Raji (cell line): ENCODE data around the gene MCOLN3.

Experiments used
- POLR2A ChIP-seq: IDR thresholded peaks from 2 replicates; pipeline ENCODE4 v1.6.1; 2011; ENCODE audit warnings: low read depth, low read length, control low read depth; ENCODE audit not compliant: insufficient read depth

Gene MCOLN3

DNA sequence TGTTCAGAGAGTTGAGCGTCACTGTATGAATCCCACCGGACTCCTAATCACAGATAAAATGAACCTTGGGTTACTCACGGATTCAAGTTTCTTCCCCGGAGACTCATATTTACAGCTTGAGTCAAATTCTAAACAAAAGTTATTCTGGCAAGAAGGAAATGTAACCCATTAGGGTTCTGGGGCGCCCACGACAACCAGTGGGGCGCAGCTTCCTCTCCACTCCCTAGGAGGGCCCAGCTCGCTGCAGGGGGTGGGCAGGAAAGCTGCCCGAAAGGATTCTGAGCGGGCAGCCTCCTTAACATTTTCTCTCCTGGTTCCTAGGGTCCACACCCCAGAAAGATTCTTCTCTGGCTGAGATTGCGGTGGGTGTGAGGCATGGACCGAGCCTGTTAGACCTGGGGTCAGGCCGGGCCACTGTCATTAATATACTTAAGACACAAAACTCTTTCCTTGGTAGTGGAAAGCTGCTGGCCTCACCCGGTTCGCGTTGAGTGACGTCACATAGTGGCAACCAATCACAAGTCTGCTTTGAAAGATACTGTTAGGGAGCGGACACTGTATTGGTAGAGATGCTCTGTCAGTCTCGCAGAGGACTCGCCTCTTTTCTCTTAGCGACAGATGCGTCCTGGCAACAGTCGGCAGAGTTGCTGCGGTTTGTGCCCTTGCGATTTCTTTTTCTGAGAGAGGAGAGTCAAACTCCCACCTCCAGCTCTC lies 13.6 kb upstream of the MCOLN3 start:
- TF ChIP-seq POLR2A, result no peak

DNA sequence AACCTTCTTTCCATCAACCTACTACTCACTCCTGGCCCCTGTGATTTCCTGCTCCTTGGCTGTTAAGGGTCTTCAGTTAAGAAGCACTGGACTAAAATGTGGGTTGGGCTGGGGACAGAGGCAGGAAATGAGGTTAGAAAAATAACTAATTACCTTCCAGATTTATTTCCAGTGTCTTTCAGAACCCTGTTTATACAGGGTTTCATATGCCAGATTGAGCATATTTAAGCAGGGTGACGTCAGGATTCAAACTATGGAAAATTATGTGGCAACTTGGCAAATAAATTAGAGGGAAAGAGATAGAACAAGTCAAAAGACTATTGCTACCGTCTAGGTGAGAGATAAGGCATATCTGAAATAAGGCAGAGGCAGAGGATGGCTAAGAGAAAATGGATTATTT lies 11.7 kb upstream of the MCOLN3 start:
- TF ChIP-seq POLR2A, result no peak

DNA sequence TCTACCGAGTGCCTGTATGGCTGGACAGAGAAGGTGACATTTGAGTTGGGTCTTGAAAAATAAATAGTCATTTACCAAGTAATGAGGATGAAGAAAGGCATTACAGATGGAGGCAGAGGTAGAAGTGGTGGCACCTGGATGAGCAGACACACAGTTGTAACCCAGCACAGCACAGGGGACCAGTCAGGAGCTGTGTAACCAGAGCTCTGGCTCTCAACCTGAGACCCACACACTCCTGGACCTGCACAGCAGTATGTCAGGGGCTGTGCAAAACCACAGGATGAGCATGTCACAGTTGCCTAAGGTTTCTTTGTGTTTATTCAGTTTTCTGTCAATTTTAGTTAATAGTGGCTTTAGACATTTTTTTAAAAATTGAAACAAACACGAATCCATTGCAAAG lies 11.3 kb upstream of the MCOLN3 start:
- TF ChIP-seq POLR2A, result no peak

DNA sequence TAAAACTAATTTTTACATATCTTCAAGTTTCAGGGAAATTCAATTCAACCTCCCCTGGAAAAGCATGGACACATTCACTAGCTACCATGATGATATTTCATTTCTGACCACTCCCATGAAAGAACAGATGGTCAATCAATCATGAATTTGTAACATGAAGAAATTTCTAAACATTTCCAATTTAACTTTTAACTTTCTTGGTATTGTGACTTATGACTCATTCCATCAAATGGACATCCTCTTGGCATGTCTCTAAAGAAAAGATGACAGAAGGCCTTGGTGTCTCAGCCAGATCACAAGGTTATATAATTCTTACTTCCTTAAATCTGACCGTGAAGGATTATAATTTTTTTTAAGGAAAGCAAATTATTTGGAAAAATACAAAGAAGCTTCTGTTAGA lies 10.5 kb upstream of the MCOLN3 start:
- no peak for TF ChIP-seq POLR2A

DNA sequence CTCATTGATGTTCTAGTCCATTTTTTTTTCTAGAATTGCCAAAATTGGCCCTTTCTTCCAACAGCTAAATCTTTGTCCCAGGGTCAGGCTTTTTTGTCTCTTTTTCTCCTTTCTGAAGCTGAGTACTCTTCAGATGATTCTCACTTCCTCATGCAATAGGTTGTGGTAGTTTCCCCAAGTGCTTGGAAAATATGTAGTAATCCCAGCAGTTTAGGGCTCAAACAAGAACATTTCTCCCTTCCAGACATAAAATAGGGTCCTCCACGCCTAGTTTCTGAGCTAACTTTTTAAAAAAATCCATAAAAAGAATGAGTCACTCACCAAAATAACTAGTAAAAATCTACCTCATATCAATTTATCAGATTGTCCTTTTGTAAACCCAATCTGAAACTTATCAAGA lies 10.0 kb upstream of the MCOLN3 start:
- TF ChIP-seq POLR2A, result no peak

DNA sequence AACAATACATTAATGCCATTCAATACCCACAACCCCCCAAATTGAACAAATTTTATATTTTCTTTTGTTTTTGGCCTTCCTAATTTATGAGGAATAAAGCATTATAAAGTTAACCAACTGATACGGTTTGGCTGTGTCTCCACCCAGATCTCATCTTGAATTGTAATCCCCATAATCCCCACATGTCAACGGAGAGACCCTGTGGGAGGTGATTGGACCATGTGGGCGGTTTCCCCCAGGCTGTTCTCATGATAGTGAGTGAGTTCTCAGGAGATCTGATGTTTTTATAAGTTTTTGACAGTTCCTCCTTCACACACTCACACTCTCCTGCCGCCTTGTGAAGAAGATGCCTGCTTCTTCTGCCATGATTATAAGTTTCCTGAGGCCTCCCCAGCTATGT lies 6.4 kb upstream of the MCOLN3 start:
- no peak for TF ChIP-seq POLR2A

DNA sequence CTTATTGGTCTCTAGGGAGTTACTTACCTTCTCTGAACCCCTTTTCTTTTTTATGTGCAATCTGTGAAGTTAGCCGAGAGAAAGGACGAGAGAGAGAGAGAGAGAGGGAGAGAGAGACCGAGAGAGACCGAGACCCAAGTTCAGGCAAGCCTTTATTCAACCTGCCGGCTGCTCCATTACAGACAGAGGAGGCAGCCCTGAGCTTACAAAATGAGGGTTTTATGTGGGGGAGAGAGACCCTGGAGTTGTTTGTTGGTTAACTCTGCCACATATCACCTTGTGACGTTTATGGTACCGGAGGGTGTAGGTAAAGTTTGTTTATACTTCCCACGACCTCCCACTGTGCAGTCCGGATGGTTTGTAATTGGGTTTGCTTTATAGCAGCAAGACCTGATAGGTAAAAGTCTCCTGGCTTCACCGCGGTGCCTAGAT lies 1.5 kb upstream of the MCOLN3 start:
- TF ChIP-seq POLR2A, result no peak

DNA sequence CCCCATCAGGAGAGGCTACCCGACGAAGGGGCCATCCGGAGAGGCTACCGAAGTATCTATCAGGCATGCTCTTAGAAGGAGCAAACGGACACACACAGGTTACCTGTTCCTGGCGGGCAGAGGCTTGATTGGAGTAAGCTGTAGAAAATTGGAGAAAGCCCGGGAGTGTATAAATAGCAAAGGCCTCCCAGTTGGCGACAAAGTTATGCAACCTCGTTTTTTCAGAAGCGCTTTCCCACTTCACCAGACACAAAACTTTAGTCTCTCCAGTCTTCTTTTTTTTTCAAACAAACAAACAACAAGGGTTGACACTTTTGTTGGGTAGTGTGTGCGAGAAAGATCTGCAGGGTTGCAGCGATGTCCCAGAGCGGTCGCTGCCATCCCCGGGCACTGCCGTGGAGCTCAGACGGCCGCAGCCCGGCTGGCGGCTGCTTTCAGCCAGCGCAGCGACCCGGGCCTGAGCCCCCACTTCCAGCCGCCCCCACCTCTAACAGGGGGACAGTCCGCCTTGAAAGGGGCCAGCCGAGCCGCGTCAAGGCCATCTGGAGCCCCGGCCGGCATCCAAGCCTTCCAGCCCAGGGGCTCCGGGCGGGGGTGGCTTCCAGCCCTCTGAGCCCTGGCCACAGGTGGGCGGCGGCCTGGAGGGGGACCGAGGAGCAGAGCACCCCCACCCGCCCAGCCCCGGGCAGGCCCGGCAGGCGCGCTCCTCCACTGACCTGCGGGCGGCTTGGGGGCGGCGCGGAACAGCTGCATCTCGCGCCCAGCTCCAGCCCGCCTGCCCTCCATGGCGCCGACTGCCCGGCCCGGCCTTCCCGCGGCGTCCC lies 616 bp downstream of the MCOLN3 start:
- no peak for TF ChIP-seq POLR2A

DNA sequence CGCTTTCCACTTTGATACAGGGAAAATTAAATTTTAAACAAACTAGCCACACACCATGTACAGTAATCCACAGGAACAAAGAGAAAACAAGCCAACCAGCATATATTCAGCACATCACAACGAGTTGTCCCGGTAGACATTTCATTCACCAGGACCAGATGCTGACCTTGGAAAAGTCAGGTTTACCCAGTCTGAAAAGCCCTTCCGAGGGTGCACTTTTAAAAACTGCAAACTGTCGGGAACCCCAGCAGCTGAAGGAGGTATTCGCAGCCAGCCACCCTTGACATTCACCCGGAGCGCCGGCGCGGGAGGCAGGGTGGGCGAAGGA lies 1.2 kb downstream of the MCOLN3 start:
- TF ChIP-seq POLR2A, result no peak

DNA sequence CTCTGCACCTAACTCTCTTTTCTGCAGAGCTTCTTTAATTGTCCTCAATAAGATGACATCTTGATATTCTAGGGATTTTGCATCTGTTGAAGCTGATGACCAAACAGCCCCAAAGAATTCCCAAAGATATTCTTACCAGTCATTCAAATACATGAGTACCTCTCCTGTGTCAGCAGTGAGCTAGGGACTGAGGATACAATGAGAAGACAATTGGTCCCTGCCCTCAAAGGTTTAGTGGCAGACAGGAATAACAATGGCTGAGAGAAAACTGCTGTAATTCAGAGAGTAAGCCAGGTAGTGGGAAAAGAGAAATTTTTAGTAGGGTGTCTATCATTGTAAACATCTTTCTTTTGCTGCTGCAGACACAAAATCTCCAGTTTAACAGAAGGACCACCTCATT lies 5.9 kb downstream of the MCOLN3 start:
- TF ChIP-seq POLR2A, result no peak

DNA sequence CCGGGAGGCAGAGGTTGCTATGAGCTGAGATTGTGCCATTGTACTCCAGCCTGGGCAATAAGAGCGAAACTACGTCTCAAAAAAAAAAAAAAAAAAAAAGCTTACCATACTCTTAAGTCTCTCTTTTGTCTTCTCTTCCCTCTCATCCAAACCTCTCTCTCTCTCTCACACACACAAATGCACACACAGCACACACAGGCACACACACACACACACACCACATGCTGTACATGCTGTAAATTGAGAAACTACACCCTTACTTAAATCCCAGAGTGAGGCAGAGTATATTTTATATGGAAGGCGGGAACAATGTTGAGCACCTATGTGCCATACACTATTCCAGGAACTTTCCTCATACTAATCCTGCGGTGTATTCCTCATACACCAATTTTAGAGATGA lies 6.5 kb downstream of the MCOLN3 start:
- no peak for TF ChIP-seq POLR2A

DNA sequence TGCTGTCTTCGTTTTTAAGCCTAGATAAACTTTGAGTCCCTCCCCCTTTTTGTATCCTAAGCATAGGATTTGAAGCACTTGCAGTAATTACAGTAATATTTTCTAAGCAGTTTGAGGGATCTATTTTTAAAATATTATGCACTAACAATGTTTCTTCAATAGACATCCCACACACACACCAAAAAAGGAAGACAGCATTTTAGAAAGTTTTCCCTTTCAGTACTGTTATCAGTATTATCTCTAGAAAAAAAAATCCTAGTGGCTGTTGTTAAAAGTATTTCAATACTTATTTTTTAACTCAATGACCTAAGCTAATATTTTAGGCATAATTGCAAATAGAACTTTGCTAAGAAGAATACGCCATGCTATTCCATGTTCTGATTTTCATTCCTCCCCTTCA lies 15.1 kb downstream of the MCOLN3 start:
- no peak for TF ChIP-seq POLR2A

DNA sequence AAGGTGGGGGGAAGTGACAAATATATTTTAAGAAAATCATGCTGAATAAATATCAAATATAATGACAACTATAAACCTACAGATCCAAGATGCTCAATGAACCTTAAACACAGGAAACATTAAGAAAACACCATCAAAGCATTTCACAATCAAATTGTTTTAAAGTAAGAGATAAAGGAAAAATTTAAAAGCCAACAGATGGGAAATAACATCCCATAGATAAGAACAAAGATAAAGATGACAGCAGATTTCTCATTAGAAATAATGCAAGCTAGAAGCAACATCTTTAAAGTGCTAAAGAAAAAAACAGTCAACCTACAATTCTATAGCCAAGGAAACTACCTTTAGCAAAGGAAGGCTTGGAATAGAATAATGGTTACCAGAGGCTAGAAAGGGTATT lies 17.8 kb downstream of the MCOLN3 start:
- no peak for TF ChIP-seq POLR2A

DNA sequence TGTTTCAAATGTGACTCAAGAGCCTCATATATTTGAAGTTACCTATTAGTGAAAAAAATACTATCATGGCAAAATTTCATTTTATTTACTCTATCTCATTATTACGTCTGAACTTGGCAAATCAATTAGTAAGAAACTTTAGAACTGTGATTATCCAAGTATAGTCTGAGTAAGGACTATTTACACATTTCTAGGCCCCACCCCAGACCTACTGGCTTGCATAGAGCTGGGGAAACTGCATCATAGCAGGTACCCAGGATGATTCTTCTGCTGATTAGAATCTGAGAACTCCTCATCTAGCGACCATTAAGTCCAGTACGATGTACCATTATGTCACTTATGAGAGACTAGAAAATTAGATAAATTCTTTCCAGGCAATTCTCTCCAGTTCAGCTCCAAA lies 20.1 kb downstream of the MCOLN3 start:
- no peak for TF ChIP-seq POLR2A

DNA sequence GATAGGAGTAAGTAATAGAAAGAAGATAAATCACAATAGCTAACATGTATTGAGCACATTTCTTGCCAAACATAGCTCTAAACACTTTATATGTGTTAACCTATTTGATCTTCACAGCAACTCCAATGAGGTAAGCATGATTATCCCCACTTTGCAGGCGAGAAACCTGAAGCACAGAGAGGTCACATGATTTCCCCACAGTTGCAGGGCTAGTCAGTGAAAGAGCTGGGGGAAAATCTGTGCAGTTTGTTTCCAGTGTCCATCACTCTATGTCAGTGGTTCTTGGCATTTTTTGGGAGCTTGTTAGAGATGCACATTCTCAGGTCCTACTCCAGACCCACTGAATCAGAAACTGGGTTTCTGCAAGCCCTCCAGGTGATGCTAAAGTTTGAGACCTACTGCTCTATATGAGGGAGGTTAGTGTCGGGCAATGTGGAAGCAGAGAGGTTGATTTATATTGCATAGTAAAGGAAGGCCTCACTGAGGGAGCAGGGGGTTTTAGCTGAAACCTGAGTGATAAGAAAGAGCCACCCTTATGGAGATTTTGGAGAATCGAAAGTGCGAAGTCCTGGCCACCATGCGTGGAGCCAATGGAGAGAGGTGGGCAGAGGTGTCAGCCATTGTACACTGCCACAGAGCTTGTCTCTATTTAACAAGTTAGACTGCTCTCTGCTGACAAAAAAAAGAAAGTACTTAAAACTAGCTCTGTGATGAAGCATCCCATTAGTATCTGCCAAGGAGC lies 20.9 kb downstream of the MCOLN3 start:
- TF ChIP-seq POLR2A, result no peak

DNA sequence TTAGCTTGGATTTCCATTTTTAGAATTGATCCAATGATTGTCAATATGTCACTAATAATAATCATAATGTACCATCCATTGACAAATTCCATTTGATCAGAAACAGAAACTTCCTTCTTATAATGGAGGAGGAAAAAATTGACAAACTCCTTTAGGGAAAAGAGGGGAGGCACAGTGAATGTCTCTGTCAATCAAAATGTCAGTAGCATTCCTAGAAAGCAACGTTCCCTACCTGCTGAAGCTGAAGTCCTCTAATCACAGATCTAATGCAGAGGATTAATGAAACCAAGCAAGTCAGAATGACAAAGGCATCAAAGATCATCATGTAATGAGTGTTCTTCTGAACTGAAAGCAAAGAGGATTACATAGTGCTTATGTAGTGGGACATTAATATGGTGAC lies 22.4 kb downstream of the MCOLN3 start:
- TF ChIP-seq POLR2A, result no peak
